Measurements from ENCODE around the gene SPNS2.

The SPNS2 gene, protein sequence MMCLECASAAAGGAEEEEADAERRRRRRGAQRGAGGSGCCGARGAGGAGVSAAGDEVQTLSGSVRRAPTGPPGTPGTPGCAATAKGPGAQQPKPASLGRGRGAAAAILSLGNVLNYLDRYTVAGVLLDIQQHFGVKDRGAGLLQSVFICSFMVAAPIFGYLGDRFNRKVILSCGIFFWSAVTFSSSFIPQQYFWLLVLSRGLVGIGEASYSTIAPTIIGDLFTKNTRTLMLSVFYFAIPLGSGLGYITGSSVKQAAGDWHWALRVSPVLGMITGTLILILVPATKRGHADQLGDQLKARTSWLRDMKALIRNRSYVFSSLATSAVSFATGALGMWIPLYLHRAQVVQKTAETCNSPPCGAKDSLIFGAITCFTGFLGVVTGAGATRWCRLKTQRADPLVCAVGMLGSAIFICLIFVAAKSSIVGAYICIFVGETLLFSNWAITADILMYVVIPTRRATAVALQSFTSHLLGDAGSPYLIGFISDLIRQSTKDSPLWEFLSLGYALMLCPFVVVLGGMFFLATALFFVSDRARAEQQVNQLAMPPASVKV

GRCh38 chr17:4498461-4499397 lies at the start of gene SPNS2:
SPNS2 (plus strand) TSS chr17:4498881; CDS start chr17:4499048, 167 bp downstream.
- peak in 2 of 4 experiments; percentile 11 to 32 for DNase-seq

DNA sequence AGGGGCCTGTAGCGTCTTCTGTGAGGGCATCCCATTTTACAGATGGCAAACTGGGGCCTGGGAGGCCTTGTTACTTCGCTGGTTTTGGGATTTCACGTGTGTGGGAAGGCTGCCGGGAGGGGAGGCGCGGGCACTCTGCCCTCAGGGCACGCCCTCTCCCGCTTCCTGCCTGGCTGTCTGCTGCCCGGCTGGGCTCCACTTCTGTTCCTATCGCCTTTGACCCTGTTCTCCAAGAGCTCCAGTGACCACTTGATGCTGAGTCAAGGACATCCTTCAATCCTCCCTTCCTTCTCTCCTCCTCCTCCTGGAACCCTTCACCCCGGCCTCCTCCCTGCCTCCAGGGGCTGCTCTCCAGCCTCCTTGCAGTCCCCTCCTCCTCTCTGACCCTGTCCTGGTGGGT lies 48.9 kb upstream of the SPNS2 start:
- no peak for DNase-seq

- DNase-seq: no peak
Observed at GRCh38 chr17:4450710-4451316, 47.9 kb upstream of the SPNS2 start.

DNA sequence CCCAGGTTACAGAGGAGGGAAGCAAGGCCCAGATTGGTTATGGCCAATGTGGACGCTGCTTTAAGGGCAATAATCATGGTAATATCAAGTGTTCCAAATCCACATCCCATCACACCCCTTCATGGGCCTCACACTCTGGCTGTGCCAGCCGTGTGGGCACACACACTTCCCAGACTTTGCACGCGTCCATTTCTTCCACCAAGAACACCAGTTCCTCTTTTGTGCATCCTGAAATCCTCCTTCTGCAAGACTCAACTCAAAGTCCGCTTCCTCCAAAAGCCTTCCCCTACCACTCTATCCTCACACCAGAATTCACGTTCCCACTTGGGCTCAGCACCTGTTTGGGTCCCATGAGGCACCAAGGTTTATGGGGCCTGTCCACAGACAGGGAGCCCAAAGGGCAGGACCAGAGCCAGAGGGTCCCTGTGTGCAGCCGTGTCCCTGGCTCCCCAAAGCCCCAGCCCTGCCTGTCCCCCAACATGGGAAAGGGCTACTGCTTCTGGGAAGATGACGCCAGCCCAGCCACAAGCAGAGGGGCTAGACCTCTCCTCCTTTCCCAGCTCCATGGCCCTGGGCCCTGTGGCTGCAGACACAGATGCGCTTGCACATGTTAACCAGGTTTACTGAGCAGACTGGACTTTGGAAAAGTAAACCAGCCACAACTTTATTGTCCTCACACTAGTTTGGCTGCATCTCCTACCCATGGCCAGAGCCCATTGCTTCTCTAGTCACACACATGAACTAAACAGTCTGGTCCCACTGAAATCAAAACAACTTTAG lies 44.7 kb upstream of the SPNS2 start:
- DNase-seq: no peak

GRCh38 chr17:4460661-4461060 lies 38.0 kb upstream of the SPNS2 start:
- no peak for DNase-seq

- no peak for DNase-seq
Observed at GRCh38 chr17:4463818-4464476, 34.7 kb upstream of the SPNS2 start.

DNA sequence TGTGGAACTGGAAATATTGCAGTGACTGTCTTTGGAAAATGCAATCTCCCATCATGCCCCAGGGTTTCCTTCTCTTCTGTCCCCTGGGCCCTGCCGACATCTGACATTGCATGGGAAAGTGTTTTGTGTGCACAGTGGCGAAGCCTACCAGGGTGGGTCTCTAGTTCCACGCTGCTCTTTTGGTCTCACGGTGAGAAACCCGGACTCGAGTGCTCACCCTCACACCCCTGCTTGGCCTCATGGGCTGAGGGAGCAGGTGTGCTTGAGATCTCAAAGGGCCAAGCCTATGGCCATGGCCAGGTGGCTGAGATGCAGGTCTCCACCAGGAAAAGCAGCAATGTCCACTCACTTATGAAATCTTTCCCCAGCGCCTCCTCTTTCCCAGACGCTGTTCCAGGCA lies 32.9 kb upstream of the SPNS2 start:
- DNase-seq: no peak

- DNase-seq: no peak
Observed at GRCh38 chr17:4467287-4467686, 31.4 kb upstream of the SPNS2 start.

DNA sequence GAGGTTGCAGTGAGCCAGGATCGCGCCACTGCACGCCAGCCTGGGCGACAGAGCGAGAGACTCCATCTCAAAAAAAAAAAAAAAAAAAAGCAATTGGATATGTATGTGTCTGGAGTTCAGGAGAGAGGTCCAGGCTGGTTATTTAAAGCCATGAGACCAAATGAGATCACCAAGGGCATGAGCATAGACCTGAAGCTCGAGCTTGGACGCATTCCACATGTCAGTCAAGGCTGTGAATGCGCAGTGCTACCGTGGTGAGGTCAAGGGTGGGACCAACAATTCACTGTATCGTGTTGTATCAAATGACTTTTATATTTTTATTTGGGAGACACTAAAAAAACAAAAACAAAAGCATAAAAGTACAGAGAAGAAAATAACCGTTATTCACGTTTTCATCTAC lies 29.1 kb upstream of the SPNS2 start:
- no peak for DNase-seq

- no peak for DNase-seq
Observed at GRCh38 chr17:4472286-4472685, 26.4 kb upstream of the SPNS2 start.

DNA sequence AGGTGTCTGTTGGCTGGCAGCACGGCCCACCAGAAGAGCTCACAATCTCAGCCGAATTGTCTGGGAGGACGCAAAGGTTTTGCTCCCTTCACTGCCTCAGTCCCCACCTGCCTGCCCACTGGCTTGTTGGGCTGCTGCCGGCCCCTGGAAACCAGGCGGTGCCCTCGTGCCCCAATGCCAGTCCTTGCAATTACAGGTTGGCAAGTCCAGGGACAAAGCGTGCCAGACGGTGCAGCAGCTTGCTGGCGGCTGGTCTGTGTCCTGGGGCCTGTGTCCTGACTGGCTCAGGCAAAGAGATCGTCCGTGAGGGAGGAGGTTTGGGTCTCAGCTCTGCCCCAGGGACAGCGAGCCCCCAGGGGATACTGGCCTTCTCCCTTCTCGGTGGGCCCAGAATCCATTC lies 24.6 kb upstream of the SPNS2 start:
- DNase-seq: no peak

GRCh38 chr17:4475001-4475400 lies 23.7 kb upstream of the SPNS2 start:
- DNase-seq: no peak

DNA sequence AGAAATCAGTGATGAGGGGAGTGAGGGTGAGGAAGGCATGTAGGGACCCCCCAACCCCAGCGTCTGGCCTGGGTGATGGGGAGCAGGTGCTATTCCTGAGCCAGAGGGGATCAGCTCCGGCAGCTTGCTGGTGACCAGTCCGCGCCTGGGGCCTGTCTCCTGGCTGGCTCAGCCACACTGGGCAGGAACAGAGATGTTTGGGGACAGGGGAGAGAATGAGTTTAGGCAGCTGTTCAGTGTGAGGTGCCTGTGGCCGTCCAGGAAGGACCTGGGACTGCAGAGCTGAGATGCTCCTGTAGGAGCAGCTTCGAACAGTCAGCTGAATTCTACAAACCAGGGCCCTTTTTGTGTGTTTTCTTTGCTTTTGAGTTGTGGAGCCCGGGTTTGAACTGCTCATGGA lies 23.2 kb upstream of the SPNS2 start:
- DNase-seq: no peak

DNA sequence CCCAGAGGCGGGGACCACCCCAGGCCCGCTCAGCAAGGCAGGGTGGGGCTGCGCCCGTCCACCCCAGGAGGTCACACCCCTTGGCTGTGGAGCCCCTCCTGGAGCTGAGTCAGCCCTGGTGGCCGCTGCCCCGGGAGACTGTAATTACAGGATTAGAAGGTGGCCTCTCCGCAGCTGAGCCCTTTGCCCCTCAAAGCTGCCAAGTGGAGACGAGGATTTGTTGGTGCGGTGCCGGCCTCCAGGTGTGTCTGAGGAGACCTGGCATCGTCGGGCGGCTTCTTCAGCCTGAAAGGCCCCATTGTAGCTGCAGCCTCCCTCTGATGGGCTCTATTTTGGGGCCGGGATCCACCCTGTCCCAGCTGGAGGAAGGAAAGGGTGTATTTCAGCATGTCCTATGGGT lies 22.7 kb upstream of the SPNS2 start:
- DNase-seq: no peak

DNA sequence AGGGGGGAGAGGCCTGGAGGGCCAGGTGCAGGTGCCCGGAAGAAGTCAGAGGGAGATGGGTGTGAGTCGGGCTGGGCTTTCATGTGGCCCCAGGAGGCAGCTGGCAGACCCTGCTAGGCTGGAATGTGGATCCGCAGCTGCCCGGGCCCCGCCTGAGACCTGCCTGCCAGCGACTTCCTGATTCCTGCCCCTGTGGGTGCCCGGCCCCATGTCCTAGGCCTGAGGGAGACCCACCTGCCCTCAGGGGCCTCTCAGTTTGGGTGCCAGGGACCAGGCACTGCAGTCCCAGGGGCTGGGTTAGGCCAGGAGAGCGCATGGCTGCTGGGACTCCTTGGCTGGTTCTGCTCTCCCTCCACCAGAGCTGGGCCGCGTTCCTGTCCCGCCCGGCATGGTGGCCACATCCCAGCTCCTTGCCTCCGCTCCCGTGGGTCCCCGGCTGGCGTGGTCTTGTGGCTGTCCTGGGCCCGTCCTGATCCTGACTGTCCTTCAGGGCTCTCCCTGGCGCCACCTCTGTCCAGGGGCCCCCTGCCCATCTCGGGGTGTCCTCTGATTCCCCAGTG lies 22.1 kb upstream of the SPNS2 start:
- DNase-seq: no peak

DNA sequence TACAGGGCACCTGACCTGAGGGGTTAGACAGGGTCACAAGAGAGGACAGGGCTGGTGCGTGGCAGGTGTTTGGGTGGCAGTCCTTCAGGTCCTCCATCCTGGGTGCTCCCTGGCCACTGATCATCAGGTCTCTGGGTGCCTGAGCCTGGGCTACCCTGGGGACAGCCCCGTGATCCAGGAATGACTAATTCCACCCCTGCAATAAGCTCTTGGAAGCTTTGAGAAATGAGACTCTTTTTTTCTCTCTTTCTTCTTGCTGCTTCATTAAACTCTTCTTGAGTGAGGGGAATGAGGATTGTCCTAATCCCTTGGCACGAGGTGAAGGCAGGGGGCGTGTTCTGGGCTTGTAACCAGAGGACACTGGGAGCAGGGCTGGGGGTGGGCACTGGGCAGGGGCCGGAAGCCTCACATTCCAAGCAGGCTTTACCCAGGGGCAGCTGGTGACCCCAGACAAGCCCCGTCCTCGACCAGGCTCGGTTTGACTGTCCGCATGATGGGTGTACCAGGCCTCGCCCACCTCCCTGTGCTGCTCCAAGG lies 21.4 kb upstream of the SPNS2 start:
- DNase-seq: no peak

- no peak for DNase-seq
Observed at GRCh38 chr17:4478318-4478830, 20.3 kb upstream of the SPNS2 start.

- no peak for DNase-seq
Observed at GRCh38 chr17:4479340-4479981, 19.2 kb upstream of the SPNS2 start.

GRCh38 chr17:4479982-4480751 lies 18.5 kb upstream of the SPNS2 start:
- DNase-seq: no peak
